Stomach (tissue), 9 donors: ENCODE data around the gene RSPH6A. TPM values are rescaled to one million over a fixed set of nuclear protein-coding genes. Genes with fewer than 3 reads are reported as not detected.

Source experiments
- DNase-seq, 2 donors: peaks; one replicate each; pipeline versions ENCODE4 v3.0.0 to v3.0.0-alpha.2; 2013 to 2019
- H3K27ac ChIP-seq, 5 donors: fragments of 200-600 bp in 4 of 5; sonication (generic) in 4 of 5; one replicate each; pipeline ENCODE4 v1.5.1; 2013 to 2019; ENCODE audit warnings: mild to moderate bottlenecking in 1 of 5, moderate library complexity in 1 of 5
- H3K27me3 ChIP-seq, 3 donors: fragments of 200-600 bp; sonication (generic); one replicate each; pipeline ENCODE4 v1.5.1; 2017 to 2019; ENCODE audit warnings: mixed run types in 1 of 3
- H3K36me3 ChIP-seq, 4 donors: fragments of 200-600 bp; sonication (generic); 1 replicate in 3 of 4; 2 replicates in 1 of 4; pipeline ENCODE4 v1.5.1; 2016 to 2019
- H3K4me1 ChIP-seq, 4 donors: fragments of 200-600 bp; sonication (generic); one replicate each; pipeline ENCODE4 v1.5.1; 2016 to 2019
- H3K4me3 ChIP-seq, 4 donors: fragments of 200-600 bp; sonication (generic) in 3 of 4; one replicate each; pipeline ENCODE4 v1.5.1; 2016 to 2019; ENCODE audit warnings: mild to moderate bottlenecking in 1 of 4
- H3K9me3 ChIP-seq, 4 donors: fragments of 200-600 bp; sonication (generic); one replicate each; pipeline ENCODE4 v1.5.1; 2016 to 2019
- CTCF ChIP-seq, 7 experiments: fragments of 450-650 bp in 4 of 7; fragments of 200-600 bp in 3 of 7; sonication (generic) in 3 of 7; IDR thresholded peaks; one replicate each; pipeline ENCODE4 v1.5.1; 2016 to 2019; ENCODE audit warnings: antibody characterized with exemption in 7 of 7, control low read depth in 2 of 7, mild to moderate bottlenecking in 1 of 7
- EP300 ChIP-seq: sonication (generic); formaldehyde crosslinking; IDR thresholded peaks from one replicate; pipeline ENCODE4 v1.6.1; 2017; ENCODE audit warnings: antibody characterized with exemption
- POLR2A ChIP-seq, 4 donors: fragments of 450-650 bp; IDR thresholded peaks; one replicate each; pipeline ENCODE4 v1.6.1; 2016; ENCODE audit warnings: antibody characterized with exemption in 4 of 4, control low read depth in 2 of 4, mild to moderate bottlenecking in 1 of 4, moderate library complexity in 1 of 4
- POLR2AphosphoS5 ChIP-seq, 3 donors: sonication (generic); formaldehyde crosslinking; IDR thresholded peaks; one replicate each; pipeline ENCODE4 v1.6.1; 2016; ENCODE audit warnings: antibody characterized with exemption in 3 of 3
- WGBS, 5 donors: extraction: QIAGEN DNeasy Blood & Tissue Kit in 3 of 5; methylation state at CpG; one replicate each; pipeline versions ENCODE4 v1.1.5 to v1.1.7; 2013 to 2018; 5-methylcytosine and 5-hydroxymethylcytosine counted together
- intact Hi-C: fragments of 100-400 bp; cut with DNase I; formaldehyde crosslinking; loops from one replicate; pipeline ENCODE4 v1.15.1; 2023; ENCODE audit warnings: low total_unique reads
- polyA plus RNA-seq, 3 donors: library from polyadenylated mRNA; stranded (reverse); fragments of 200-250 nt; gene quantifications; one replicate each; pipeline ENCODE4 v1.2.3, GENCODE V29; 2013
- total RNA-seq, 5 donors: library from RNA; depleted of rRNA; stranded (reverse); fragments of >200 nt; gene quantifications; one replicate each; pipeline versions ENCODE4 v1.1.0 to v1.2.3, GENCODE V29; 2014 to 2016
- donor health status: healthy with polysubstance abuse.
- donor health status: Bipolar disorder and iron deficiency.
- donor health status: healthy.

The RSPH6A gene
- total and polyA plus RNA-seq, 8 donors, result 0.37 to 5.8 (median 1.4) TPM; not detected in 5

- no peak for TF ChIP-seq POLR2A (IDR thresholded peaks at IDR 0.05)
- no peak for TF ChIP-seq CTCF (IDR thresholded peaks at IDR 0.05)
- no peak for TF ChIP-seq EP300
- no peak for TF ChIP-seq POLR2AphosphoS5 (IDR thresholded peaks at IDR 0.05)
- H3K36me3 ChIP-seq, result peaks cover 74 to 97% (median 97%) of the 10 kb centered on the region in 4 donors
- H3K27me3 ChIP-seq, result no peaks in the 10 kb centered on the region
- WGBS, 5 donors, result 89 to 96% (median 95%) methylated on average over 8 of the region's 8 CpGs
- DNase-seq, result no peak
- H3K27ac ChIP-seq, result no peak overlapping the region
- H3K4me3 ChIP-seq, result no peak overlapping the region
- intact Hi-C loops, result no loop called here
- no peaks in the 10 kb centered on the region for H3K9me3 ChIP-seq
- H3K4me1 ChIP-seq, result peaks cover 0 to 21% (median 15%) of the 10 kb centered on the region in 4 donors
Observed at GRCh38 chr19:45825263-45825605, 10.1 kb upstream of the RSPH6A start.

GRCh38 chr19:45824531-45825262 is 9.6 kb upstream of the RSPH6A start:
- H3K36me3 ChIP-seq, result peaks cover 68 to 97% (median 97%) of the 10 kb centered on the region in 4 donors
- DNase-seq, result no peak

GRCh38 chr19:45824041-45824471 is 8.9 kb upstream of the RSPH6A start:
- Histone ChIP-seq H3K9me3 (no peaks in the 10 kb centered on the region), H3K36me3 (peaks cover 62 to 97% (median 96%) of the 10 kb centered on the region in 4 donors), H3K4me1 (peaks cover 0 to 21% (median 15%) of the 10 kb centered on the region in 4 donors), H3K27ac (peak overlapping the region in 1 of 5 donors; percentile 13), H3K4me3 (no peak overlapping the region), H3K27me3 (no peaks in the 10 kb centered on the region)
- intact Hi-C loops, result no loop called here
- DNase-seq, result peak; percentile 23 to 71
- 31 to 52% (median 40%) methylated on average over 8 to 12 of the region's 12 CpGs for WGBS, 5 donors
- TF ChIP-seq POLR2A (IDR thresholded peaks at IDR 0.05) (no peak), CTCF (IDR thresholded peaks at IDR 0.05) (no peak), EP300 (no peak), POLR2AphosphoS5 (IDR thresholded peaks at IDR 0.05) (peak in 1 of 3 donors; percentile 26)

More at GRCh38 chr19:45824531-45825262, 9.6 kb upstream of the RSPH6A start:
- intact Hi-C loops, result no loop called here
- TF ChIP-seq CTCF (IDR thresholded peaks at IDR 0.05), result no peak
- Histone ChIP-seq H3K27me3 (no peaks in the 10 kb centered on the region), H3K9me3 (no peaks in the 10 kb centered on the region), H3K4me1 (peaks cover 0 to 21% (median 15%) of the 10 kb centered on the region in 4 donors), H3K4me3 (no peak overlapping the region), H3K27ac (peak overlapping the region in 1 of 5 donors; percentile 13)
- 78 to 86% (median 83%) methylated on average over 20 to 26 of the region's 26 CpGs for WGBS, 5 donors

GRCh38 chr19:45823182-45823581 is 8.1 kb upstream of the RSPH6A start:
- Histone ChIP-seq H3K9me3 (no peaks in the 10 kb centered on the region), H3K4me1 (peaks cover 0 to 21% (median 15%) of the 10 kb centered on the region in 4 donors), H3K4me3 (no peak overlapping the region), H3K27me3 (no peaks in the 10 kb centered on the region), H3K27ac (no peak overlapping the region), H3K36me3 (peaks cover 54 to 97% (median 91%) of the 10 kb centered on the region in 4 donors)
- DNase-seq, result no peak
- TF ChIP-seq POLR2A (IDR thresholded peaks at IDR 0.05) (no peak), EP300 (no peak), CTCF (IDR thresholded peaks at IDR 0.05) (no peak), POLR2AphosphoS5 (IDR thresholded peaks at IDR 0.05) (no peak)
- WGBS, 5 donors, result 90 to 98% (median 94%) methylated on average over 12 of the region's 12 CpGs
- intact Hi-C loops, result no loop called here
